GM21447 (cell line): ENCODE data around the gene TP63.
"Not testable (repeated sequence)": the region's sequence is repeated elsewhere in the genome, so short reads cannot be mapped to it uniquely, and the experiment has no call there.

Experiments
- ATAC-seq: cut with Tn5 transposase; IDR thresholded peaks from one replicate; pipeline ENCODE4 v1.9.1; 2021; ENCODE audit not compliant: unreplicated experiment

Gene TP63

DNA sequence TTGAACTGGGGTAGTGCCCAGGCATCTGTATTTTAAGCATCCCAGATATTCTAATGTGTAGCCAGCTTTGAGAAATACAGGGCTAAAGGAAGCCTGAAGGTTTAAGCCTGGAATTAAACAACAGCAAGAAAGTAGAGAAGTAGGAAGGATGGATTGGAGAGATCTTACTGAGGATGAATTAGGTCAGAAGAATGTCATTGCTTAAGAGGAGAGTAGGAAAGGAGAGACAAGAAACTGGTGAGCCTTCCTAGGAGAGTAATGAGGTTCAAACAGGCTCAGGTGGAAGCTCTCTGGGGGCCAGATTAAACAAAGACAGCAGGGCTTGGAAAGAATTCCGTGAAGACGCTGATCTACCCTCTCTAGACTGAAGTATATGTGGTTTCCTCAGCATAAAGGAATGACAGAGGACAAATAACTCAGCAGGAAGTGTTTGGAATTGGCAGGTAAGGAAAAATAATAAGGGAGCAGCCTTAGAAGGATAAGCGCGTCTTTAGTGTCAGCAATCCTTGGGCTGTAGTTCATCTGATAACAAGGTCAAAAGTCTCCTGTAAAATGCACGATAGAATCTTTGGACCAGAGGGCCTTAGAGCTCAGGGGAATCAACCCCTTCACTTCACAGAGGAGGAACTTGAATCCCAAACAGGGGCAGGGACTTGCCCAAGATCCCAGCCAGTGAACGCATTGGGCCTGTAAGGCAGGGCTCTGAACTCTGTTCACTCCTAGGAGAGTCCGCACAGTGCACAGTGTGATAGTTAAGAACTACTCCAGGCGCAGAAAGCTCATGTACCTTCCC lies 90.9 kb downstream of the TP63 start:
- no peak for ATAC-seq

DNA sequence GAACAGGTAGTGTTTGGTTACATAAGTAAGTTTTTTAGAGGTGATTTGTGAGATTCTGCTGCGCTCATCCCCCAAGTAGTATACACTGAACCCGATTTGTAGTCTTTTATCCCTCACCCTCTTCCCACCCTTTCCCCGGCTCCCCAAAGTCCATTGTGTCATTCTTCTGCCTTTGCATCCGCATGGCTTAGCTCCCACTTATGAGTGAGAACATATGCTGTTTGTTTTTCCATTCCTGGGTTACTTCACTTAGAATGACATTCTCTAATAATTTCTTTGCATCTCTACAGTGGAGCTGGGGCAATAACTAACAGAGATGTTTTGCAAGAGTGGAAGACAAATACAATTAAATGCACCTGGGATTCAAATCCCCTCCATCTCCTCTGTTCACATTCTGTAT lies 93.2 kb downstream of the TP63 start:
- no peak for ATAC-seq

DNA sequence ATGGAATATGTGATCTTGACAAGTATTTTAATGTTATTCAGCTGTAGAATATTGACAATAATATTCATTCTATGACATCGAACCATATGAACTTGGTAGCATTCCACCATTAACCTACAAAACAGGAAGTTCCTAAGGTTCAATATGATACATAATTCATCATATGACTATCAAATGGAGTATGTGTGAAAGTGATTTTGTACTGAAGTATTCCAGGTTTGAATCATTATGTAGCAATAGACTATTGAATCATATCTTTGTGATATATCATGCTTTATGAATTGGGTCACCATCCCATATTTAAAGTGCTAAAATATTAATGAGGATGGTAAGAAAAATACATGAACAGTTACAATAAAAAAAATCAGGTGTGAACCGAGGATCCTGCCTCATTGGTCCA lies 95.1 kb downstream of the TP63 start:
- ATAC-seq: no peak

DNA sequence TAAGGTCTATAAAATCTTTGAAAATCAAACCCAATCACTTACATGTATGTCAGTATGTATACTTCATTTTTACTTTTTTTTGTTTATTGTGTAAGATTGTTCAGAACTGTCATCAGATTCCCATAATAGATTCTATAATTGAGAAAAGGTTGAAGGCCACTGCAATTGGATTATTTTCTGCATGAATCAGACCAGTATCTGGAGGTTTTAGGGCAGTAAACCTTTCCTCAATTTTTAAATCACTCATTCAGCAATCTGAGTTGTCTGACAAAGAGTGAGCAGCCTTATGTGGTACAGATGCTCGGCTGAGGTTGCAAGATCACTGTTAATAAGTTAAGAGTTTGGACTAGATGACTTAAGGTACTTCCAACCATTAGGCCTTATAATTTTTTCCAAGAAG lies 96.0 kb downstream of the TP63 start:
- ATAC-seq: no peak

DNA sequence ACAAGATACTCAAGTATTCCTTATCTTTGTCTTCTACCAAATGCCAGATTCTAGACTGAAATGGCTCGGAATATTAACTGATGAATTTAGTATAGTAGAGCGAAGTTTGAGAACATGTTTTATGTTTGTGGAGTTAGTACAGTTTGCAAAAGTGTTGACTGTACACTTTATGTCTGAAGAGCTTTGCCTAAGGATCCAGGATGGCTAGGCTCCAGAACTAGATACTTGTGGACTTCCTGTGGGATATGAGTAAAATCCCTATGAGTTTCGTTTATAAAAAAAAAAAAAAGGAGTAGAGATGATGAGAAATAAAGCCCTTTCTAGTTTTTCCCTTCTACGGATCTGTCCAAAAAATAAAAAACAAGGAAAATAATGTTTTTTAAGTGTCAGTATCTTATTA lies 96.7 kb downstream of the TP63 start:
- ATAC-seq: no peak

DNA sequence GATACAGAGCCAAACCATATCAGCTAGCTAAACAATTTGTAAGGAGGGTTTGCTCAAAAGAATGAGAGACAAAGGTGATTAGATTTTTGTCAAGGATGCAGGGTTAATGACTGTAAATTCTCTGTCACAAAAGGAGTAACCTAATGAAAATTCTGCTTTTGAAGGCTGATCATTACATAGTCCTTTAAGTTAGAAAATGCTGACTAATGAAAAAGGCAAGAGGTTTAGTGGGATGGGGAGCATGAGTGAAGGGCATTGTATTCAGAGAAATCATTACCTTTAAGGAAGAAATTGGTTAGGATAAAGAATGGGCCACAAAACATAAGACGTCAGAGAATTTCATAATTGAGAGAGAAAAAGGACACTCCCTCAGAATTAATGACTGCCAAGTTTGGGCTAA lies 97.7 kb downstream of the TP63 start:
- no peak for ATAC-seq

DNA sequence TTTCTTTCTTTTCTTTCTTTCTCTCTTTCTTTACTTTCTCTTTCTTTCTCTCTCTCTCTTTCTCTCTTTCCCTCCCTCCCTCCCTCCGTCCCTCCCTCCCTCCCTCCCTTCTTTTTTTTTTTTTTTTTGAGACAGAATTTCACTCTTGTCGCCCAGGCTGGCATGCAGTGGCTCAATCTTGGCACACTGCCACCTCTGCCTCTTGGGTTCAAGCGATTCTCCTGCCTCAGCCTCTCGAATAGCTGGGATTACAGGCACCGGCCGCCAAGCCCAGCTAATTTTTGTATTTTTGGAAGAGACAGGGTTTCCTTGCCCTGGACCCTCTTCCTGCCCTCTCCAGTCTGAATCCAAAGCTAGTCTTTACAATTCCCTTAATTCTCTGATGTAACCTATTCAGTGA lies 102.9 kb downstream of the TP63 start:
- no peak for ATAC-seq

DNA sequence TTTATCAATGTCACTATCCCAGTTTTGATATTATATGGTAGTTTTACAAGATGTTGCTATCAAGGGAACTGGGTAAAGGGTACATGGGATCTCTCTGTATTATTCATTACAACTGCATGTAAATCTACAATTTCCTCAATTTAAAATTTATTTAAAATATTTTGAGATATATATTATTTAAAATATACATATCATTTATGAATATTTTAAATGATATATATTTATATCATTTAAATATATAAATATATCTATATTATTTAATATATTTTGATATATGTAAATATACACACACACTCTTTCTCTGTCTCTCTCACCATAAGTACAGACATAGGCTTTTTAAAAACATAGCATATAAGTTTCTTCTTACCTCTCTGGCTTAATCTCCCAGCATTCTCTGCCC lies 104.7 kb downstream of the TP63 start:
- no peak for ATAC-seq

DNA sequence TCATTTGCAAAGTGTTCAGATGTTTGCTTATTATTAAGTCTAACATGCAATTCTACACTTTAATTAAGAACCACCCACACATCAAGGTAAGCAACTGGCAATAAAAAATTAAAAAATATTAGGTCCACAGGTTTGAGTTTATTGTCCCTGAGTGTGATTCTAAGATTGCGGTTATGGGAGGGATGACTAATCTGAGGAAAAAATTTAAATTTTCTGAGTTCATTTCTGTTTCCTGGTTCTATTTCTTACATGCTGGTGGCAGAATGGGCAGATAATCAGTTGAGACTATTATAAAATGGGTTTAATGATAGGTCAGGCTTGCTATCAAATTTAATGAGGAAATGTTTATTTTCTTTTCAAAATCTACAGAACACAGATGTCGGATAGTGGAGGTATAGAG lies 105.9 kb downstream of the TP63 start:
- no peak for ATAC-seq

DNA sequence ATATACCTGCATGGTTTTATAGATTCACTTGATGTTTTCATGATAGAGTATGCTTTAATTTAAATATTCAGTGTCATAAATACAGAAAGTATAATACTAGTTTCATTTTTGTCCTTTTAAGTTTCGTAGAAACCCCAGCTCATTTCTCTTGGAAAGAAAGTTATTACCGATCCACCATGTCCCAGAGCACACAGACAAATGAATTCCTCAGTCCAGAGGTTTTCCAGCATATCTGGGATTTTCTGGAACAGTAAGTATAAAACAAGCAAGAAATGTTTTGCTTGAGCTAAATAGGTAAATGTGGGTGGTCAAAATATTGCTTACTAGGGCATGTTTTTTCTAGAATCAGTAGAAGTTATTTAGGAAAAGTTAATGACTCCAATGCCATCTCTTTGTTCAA lies 106.4 kb downstream of the TP63 start:
- ATAC-seq: no peak

DNA sequence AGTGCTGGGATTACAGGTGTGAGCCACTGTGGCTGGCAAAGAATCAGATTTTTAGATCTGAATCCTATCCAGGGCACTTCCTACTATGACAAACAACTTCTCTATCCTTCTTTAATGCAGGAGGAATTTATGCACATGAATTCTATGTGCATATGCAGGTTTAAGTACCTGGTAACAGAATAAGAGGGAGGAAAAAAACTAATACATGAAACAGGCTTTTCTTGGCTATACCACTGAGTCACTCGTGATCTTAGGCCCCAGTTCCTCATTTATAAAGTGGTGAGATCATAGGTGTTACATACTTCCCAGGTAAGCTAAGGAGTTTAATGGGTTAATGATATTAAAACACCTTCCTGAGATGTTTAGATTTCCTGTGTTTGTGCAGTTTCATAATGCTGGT lies 108.2 kb downstream of the TP63 start:
- no peak for ATAC-seq

DNA sequence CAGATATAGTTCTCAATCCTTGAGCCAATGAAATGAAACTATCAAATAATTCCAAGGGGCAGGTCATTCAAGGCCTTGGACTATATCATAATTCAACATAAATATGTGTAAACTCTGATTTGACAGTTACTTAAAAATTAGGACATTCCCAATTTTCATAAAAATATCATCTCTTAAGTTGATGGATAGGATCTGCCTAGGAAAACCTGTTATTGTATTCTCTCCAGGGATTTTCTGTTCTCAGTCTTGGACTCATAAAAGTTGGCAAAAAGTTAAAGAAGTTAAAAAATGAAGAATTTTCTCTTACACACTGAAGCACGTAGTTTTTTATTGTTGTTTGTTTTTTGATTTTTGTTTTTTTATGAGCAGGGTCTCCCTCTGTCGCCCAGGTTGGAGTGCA lies 109.0 kb downstream of the TP63 start:
- no peak for ATAC-seq

DNA sequence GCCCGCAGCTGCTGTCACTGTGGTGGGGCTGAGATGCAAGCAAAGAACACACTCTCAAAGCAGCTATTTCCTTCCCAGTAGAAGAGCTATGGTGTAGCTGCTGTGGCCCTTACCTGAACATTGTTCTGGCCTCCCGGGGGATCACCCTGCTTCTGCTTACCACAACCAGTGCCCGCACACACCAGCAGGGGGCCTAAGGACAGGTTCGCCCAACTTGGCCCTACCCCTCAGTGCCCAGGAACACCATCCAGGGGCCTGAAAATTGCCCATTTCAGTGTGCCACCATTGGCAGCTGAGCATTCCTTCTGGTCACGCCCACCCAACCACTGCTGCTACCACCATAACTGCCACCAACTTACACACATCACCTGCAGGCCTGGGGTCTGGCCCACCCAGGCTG lies 113.0 kb downstream of the TP63 start:
- ATAC-seq: no peak

DNA sequence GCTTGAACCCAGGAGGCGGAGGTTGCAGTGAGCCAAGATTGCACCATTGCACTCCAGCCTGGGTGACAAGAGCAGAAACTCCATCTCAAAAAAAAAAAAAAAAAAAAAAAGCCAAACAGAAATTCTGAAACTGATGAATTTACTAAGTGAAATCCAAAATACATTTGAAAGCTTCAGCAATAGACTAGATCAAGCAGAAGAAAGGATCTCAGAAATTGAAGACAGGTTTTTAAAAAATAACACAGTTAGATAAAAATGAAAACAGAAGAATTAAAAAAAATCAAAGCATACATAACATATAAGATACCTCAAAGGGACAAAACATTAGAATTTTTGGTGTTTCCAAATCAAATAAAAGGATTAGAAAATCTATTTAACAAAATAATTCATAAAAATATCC lies 114.4 kb downstream of the TP63 start:
- ATAC-seq: no peak

DNA sequence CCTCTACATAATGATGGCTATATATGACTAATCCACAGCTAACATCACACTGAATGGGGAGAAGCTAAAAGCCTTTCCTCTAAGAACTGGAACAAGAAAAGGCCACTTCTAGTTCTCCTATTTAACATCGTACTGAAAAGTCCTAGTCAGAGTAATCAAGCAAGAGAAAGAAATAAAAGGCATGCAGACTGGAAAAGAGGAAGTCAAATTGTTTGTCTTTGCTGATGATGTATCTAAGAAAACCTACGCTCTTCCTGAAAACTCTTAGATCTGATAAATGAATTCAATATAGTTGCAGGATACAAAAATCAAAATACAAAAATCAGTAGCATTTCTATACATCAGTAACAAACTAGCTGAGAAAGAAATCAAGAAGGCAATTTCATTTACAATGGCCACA lies 116.9 kb downstream of the TP63 start:
- ATAC-seq: no peak

DNA sequence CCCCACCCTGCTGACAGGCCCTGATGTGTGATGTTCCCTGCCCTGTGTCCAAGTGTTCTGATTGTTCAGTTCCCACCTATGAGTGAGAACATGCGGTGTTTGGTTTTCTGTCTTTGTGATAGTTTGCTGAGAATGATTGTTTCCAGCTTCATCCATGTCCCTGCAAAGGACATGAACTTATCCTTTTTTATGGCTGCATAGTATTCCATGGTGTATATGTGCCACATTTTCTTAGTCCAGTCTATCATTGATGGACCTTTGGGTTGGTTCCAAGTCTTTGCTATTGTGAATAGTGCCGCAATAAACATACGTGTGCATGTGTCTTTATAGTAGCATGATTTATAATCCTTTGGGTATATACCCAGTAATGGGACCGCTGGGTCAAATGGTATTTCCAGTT lies 119.8 kb downstream of the TP63 start:
- ATAC-seq: not testable (repeated sequence)

DNA sequence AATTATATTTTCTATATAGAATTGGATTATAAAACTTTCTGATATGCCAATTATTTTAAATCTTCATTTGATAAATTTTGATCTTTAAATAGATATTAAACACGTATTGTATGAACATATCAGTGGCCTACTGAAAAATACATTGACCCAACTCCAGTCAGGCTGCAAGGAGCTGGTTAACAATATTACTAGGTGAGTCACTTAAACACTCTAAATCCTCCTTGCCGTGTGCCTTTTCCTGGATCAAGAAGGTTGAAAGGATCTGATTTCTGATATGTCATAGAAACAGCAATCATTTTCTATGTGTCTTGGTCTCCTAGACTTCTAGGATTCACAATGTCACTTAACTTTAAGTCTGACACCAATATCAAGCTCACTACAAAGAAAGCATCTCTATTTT lies 123.2 kb downstream of the TP63 start:
- ATAC-seq: no peak

DNA sequence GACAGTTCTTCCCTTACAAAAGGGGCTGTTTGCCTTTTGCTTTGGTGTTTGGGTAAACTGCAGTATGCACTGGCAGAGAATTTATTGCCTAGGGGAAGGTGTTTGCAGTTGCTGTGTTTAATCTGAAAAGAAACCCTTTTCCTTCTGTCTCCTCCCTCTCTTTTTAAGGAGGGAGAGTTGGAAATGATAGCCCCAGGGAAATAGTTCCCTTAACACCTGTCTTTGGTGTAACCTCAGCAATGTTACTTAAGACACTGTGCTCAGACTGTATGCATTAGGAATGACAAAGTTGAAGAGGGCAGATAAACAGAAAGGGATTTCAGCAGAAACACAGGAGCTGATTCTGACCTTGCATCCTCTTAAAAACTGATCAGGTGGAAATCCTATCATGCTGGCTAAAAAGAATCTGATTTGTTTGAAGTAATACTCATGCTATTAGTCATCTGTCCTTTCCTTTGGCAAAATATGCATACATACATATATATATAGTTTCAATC lies 125.4 kb downstream of the TP63 start:
- ATAC-seq: no peak

DNA sequence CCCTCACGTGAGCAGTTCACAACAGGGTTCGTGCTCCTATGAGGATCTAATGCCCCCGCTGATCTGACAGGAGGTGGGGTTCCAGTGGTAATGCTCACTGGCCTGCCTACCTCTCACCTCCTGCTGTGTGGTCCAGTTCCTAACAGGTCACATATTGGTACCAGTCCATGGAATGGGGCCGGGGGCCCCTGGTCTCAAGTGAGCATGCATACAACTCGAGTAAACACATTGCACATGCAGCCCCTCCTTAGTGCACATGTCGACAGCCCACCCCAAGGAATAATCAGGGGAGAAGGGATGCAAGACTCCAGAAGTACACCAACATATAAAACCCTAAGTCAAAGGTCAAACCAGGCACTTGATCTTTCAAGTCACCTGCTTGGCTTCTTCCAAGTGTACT lies 127.0 kb downstream of the TP63 start:
- ATAC-seq: no peak

DNA sequence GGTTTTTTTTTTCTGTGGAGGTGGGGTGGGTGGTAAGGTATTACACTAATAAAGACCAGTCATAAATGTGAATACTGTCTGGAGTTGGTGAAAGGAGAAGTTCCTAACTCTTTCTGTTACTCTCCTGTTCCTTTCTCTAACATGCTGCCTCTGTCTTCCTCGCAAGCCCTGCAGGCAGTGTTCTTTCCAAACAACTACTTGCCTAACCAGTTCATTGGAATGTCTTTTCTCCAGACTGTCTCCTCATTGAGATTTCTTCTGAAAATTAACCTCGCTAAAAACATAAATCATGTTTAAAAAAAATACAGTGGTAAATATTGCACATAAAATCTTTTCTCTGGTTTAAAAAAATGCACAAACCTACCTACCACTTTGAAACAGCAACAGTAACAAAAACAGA lies 135.2 kb downstream of the TP63 start:
- no peak for ATAC-seq

DNA sequence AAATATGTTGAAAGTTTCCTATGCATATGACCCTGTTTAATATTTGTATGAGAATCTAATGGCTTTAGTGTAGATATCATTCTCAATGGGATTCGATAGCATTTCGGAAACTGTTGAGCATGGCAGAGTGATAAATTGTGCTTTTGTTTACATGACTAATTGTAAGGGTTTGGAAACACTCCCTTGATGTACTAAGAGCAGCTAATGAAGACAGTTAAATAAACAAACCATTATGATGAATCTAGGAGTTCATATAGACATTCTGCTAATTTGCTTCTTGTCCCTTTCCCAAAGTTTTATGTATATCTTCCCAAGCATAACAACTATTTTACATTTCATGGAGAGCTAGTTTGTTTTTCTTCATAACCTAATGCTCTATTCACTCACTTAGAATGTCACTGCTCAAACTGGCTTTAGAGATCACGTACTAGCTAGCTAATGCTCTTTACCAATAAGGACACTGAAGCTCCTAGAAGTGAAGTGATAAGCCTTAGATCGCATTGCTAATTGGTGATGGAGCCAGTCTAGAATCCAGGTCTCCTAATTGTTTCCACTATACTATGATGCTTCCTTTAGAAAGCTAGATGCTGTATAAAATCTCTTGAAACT lies 140.8 kb downstream of the TP63 start:
- ATAC-seq: no peak

DNA sequence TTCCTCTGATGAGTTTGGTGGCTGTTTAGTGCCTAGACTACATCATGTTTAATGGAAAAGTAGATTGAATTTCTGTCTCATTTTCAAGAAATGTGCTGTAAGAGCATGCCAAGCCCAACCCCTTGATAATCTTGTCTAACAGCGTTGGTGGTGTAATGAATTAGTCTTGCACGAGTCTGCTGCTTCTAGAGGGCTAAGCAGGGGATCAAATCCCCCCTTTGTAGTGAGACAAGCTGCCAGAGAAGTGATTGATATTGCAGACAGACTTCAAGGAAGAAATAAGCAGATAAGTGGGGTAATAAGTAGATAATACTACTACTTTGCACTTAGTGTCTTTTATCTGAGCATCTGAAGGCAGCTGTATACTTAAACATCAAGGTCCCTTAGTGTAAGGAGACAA lies 141.4 kb downstream of the TP63 start:
- no peak for ATAC-seq

DNA sequence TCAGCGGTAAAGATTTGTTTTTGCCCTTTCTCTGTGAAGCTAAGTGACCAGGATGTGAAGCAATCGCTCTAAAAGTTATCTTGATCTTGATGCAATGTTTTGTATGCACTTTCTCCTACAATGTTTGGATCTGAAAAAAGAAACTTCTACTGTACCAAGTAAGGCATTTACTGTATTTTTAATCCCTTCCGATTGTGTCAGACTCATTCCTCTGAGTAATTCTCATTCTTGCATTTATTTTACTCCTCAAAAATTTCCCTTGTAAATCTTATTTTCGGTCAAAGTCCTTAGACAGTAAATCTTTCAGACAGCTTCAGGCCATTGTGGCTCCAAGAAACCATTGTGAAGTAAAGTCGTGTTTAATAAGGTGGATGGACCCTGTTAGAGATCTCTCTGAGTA lies 141.9 kb downstream of the TP63 start:
- no peak for ATAC-seq
